MM.1S (cell line): ENCODE data around the gene CDH4.

Experiments used
- EZH2 ChIP-seq: fragments of 300-600 bp; sonication (generic); optimal IDR thresholded peaks from 2 replicates; pipeline ENCODE3; 2017; ENCODE audit warnings: low read depth, mild to moderate bottlenecking, antibody characterized with exemption, low read length, mixed read lengths
- TF ChIP-seq, protein P1 (sequence below): fragments of 300-600 bp; sonication (generic); IDR thresholded peaks from 2 replicates; pipeline ENCODE4 v1.5.1; 2016; ENCODE audit warnings: antibody characterized with exemption, low read length, mixed read lengths

DNA sequence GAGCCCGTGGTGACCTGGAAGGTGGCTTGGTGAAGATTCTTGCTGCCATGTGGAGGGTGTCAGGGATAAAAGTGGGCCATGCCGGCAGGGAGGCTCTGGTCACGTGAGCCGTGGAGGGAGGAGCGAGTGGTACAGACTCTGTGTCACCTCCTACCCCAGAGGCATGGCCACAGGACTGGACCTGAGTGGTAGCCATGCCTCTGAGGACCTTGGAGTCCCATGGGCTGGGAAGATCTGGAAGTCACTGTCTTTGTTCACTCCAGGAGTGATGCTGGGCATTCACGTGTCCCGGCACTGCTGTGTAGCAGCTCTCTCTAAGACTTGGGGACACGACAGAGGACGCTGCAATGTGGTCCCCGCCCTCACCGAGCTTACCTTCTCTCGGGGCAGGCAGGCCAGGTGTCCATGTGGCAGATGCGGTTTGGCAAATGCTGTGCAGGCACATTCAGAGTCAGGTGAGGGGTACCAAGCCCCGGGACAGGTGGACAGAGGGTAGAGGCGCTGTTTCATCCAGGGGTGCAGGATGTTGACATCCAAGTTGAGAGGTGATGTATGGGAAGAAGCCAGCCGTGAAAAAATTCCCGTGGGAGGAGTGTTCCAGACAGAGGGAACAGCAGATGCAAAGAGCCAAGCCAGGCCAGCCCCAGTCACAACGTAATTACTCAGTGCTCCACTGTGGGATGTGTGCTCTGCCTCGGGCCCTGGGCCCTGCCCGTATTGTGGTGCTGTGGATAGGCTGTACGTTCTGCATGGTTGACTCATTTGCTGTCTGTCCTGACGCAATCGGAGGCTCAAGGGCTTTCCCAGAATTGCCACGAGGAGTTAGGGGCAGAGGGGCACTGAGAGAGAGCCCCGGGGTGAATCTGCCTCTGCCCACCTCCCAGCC lies 505.9 kb downstream of the CDH4 start:
- TF ChIP-seq, protein P1, sequence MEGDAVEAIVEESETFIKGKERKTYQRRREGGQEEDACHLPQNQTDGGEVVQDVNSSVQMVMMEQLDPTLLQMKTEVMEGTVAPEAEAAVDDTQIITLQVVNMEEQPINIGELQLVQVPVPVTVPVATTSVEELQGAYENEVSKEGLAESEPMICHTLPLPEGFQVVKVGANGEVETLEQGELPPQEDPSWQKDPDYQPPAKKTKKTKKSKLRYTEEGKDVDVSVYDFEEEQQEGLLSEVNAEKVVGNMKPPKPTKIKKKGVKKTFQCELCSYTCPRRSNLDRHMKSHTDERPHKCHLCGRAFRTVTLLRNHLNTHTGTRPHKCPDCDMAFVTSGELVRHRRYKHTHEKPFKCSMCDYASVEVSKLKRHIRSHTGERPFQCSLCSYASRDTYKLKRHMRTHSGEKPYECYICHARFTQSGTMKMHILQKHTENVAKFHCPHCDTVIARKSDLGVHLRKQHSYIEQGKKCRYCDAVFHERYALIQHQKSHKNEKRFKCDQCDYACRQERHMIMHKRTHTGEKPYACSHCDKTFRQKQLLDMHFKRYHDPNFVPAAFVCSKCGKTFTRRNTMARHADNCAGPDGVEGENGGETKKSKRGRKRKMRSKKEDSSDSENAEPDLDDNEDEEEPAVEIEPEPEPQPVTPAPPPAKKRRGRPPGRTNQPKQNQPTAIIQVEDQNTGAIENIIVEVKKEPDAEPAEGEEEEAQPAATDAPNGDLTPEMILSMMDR = no peak
- no peak for TF ChIP-seq EZH2
